ENCODE measurements around the gene CNTNAP4. TPM values are rescaled to one million over a fixed set of nuclear protein-coding genes. Genes with fewer than 3 reads are reported as not detected.

The CNTNAP4 gene
- total RNA-seq, 1 experiment from 2014 or later, result not detected

DNA sequence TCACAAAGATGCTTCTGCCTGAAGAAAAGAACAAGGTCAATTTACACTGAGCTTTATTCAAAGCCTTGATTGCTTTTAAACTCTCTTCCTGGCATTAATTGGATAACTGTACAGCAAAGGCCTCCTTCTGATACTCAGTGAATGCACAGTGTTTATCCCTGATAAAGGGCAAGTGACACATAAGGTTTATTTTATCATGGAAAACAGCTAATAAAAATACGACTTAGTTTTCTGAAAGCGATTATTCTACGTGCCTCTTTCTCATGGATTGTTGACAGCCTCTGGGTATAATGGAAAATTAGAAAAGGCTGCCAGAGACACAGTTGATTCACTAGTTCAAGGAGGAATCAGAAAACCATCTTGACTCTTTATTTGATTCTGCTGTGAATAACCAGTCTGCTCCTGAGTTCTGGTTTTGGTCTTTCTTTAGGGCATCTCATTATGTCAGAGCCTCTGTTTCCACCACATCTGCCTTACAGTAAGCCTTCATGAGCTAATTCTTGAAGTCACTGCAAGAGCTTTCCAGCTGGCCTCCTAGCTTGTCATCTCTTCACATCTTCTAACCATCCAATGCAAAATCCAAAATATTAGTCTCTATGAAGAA lies 212.9 kb downstream of the CNTNAP4 start:
- DNase-seq, result no peak
- no peak overlapping the region for H3K14ac ChIP-seq (ENCODE audit: insufficient read depth, low read length)
- no peak overlapping the region for H4K5ac ChIP-seq (ENCODE audit: insufficient read length, low read depth, low read length)
- H2AFZ ChIP-seq (ENCODE audit: low read length), result no peak overlapping the region
- no peak overlapping the region for H4K91ac ChIP-seq (ENCODE audit: insufficient read length, low read depth, low read length)
- no peak overlapping the region for H3K18ac ChIP-seq (ENCODE audit: insufficient read length, low read depth, low read length)
- no peak overlapping the region for H2BK20ac ChIP-seq (ENCODE audit: low read depth, low read length, poor library complexity, severe bottlenecking)
- H3K9me3 Mint-ChIP-seq, result no peaks in the 10 kb centered on the region
- H3K36me3 Mint-ChIP-seq (ENCODE audit: insufficient read depth in 1 of 3, low read depth in 3 of 3), result no peaks in the 10 kb centered on the region
- no peak overlapping the region for H2BK120ac ChIP-seq (ENCODE audit: low read depth, low read length, poor library complexity, severe bottlenecking)
- no peaks in the 10 kb centered on the region for H3K4me1 ChIP-seq (ENCODE audit: insufficient read depth, low read length)
- no peak overlapping the region for H3K23ac ChIP-seq (ENCODE audit: insufficient read length, low read depth, low read length)
- no peak overlapping the region for H3K4ac ChIP-seq (ENCODE audit: low read depth, low read length)
- no peaks in the 10 kb centered on the region for H3K79me1 ChIP-seq (ENCODE audit: insufficient read depth, low read depth, low read length, poor library complexity, severe bottlenecking)
- H2BK12ac ChIP-seq (ENCODE audit: insufficient read length, low read depth, low read length), result no peak overlapping the region
- H3K4me3 Mint-ChIP-seq, result no peak overlapping the region
- TF ChIP-seq, protein P1, sequence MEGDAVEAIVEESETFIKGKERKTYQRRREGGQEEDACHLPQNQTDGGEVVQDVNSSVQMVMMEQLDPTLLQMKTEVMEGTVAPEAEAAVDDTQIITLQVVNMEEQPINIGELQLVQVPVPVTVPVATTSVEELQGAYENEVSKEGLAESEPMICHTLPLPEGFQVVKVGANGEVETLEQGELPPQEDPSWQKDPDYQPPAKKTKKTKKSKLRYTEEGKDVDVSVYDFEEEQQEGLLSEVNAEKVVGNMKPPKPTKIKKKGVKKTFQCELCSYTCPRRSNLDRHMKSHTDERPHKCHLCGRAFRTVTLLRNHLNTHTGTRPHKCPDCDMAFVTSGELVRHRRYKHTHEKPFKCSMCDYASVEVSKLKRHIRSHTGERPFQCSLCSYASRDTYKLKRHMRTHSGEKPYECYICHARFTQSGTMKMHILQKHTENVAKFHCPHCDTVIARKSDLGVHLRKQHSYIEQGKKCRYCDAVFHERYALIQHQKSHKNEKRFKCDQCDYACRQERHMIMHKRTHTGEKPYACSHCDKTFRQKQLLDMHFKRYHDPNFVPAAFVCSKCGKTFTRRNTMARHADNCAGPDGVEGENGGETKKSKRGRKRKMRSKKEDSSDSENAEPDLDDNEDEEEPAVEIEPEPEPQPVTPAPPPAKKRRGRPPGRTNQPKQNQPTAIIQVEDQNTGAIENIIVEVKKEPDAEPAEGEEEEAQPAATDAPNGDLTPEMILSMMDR (conservative IDR thresholded peaks at IDR 0.05), result no peak
- no peaks in the 10 kb centered on the region for H4K20me1 ChIP-seq (ENCODE audit: control insufficient read depth, insufficient read depth, insufficient read length)
- H3K56ac ChIP-seq (ENCODE audit: insufficient read length, low read depth, low read length), result no peak overlapping the region
- H2BK15ac ChIP-seq (ENCODE audit: low read depth, low read length), result no peak overlapping the region
- H2AK5ac ChIP-seq (ENCODE audit: insufficient read length, low read length), result no peak overlapping the region
- peaks cover 9 to 14% of the 10 kb centered on the region in 2 experiments for H3K4me1 Mint-ChIP-seq
- no CpG with 5 or more reads among the region's 3 CpGs for WGBS (ENCODE audit: extremely low coverage, insufficient read length, low lambda C conversion rate)
- no peak overlapping the region for H2BK5ac ChIP-seq (ENCODE audit: insufficient read length, low read length)
- no peak overlapping the region for H3K9ac ChIP-seq (ENCODE audit: extremely low read depth, insufficient read length, low read length)
- H3K27ac Mint-ChIP-seq, result no peak overlapping the region
- peaks cover 73% of the 10 kb centered on the region for H3K27me3 Mint-ChIP-seq (ENCODE audit: low read depth)
- no peaks in the 10 kb centered on the region for H3K79me2 ChIP-seq (ENCODE audit: insufficient read depth, low read length)
- H4K8ac ChIP-seq (replicated peaks; ENCODE audit: insufficient read length, low read depth, low read length), result no peak overlapping the region
- H3T11ph ChIP-seq (ENCODE audit: low read length), result no peak overlapping the region
- H3K27ac ChIP-seq (ENCODE audit: insufficient read length, low read depth, low read length), result no peak overlapping the region
- no peaks in the 10 kb centered on the region for H3K23me2 ChIP-seq (ENCODE audit: insufficient read length, low read depth, low read length, poor library complexity, severe bottlenecking)
- H3K27me3 ChIP-seq (ENCODE audit: insufficient read depth, low read length), result no peaks in the 10 kb centered on the region
- H3K4me2 ChIP-seq (ENCODE audit: insufficient read depth, insufficient read length, low read length), result no peak overlapping the region
- H3K9me3 ChIP-seq (ENCODE audit: control insufficient read depth, low read depth, low read length), result no peaks in the 10 kb centered on the region

Measured in H9 (cell line).